DND-41 (cell line): ENCODE measurements around the gene ANK3.

Experiments
- ATAC-seq: fragments of 200-7000 bp; cut with Tn5 transposase; 3 replicates; pipeline ENCODE4 v1.9.1; 2021; ENCODE audit warnings: low read depth; ENCODE audit not compliant: insufficient read depth
- DNase-seq: peaks from one replicate; pipeline ENCODE4 v3.0.0-alpha.2; 2020
- H2AFZ ChIP-seq: 2 replicates; pipeline ENCODE4 v1.6.0; 2012; ENCODE audit warnings: low read depth, low read length
- H3K27ac ChIP-seq: 2 replicates; pipeline ENCODE4 v1.5.1; 2012; ENCODE audit warnings: low read length, inconsistent platforms
- H3K27me3 ChIP-seq: fragments of 200-600 bp; sonication (generic); 2 replicates; pipeline ENCODE4 v1.6.0; 2012; ENCODE audit warnings: low read length, mild to moderate bottlenecking, inconsistent platforms; ENCODE audit not compliant: insufficient read depth, poor library complexity
- H3K36me3 ChIP-seq: 2 replicates; pipeline ENCODE4 v1.5.1; 2012; ENCODE audit warnings: low read length, inconsistent platforms; ENCODE audit not compliant: insufficient read depth
- H3K4me1 ChIP-seq: 2 replicates; pipeline ENCODE4 v1.5.1; 2012; ENCODE audit warnings: mild to moderate bottlenecking, low read length; ENCODE audit not compliant: insufficient read depth
- H3K4me2 ChIP-seq: 2 replicates; pipeline ENCODE4 v1.6.0; 2012; ENCODE audit warnings: mild to moderate bottlenecking, moderate library complexity, low read length, inconsistent platforms; ENCODE audit not compliant: insufficient read depth
- H3K4me3 ChIP-seq, 2 experiments: fragments of 200-600 bp in 1 of 2; shearing (Covaris generic) in 1 of 2; 2 replicates each; pipeline ENCODE4 v1.5.1; 2012 to 2016; ENCODE audit warnings: inconsistent platforms in 2 of 2, low read length in 2 of 2, mild to moderate bottlenecking in 2 of 2, low read depth in 1 of 2, moderate library complexity in 1 of 2
- H3K79me2 ChIP-seq: 2 replicates; pipeline ENCODE4 v1.6.0; 2012; ENCODE audit warnings: low read length, inconsistent platforms; ENCODE audit not compliant: insufficient read depth
- H3K9ac ChIP-seq: 2 replicates; pipeline ENCODE4 v1.6.0; 2012; ENCODE audit warnings: low read depth, mild to moderate bottlenecking, inconsistent platforms, low read length, moderate library complexity
- H3K9me3 ChIP-seq: 2 replicates; pipeline ENCODE4 v1.5.1; 2012; ENCODE audit warnings: low read length, moderate library complexity, mild to moderate bottlenecking, inconsistent platforms; ENCODE audit not compliant: insufficient read depth, severe bottlenecking
- H4K20me1 ChIP-seq: 2 replicates; pipeline ENCODE4 v1.6.0; 2012; ENCODE audit warnings: low read length; ENCODE audit not compliant: insufficient read depth
- CTCF ChIP-seq: IDR thresholded peaks from 2 replicates; pipeline ENCODE4 v1.5.1; 2012; ENCODE audit warnings: borderline replicate concordance, low read length, moderate library complexity, mild to moderate bottlenecking; ENCODE audit not compliant: poor library complexity, severe bottlenecking; ENCODE audit errors: extremely low read depth
- EZH2 ChIP-seq: IDR thresholded peaks from 3 replicates; pipeline ENCODE4 v1.6.1; 2012; ENCODE audit warnings: borderline replicate concordance, low read depth, mild to moderate bottlenecking, moderate library complexity, low read length, inconsistent platforms; ENCODE audit not compliant: severe bottlenecking

Gene ANK3

GRCh38 chr10:60257767-60258428, 131.8 kb downstream of the ANK3 start:
- TF ChIP-seq CTCF (no peak), EZH2 (no peak)
- H3K9ac ChIP-seq, result no peak overlapping the region
- H3K9me3 ChIP-seq, result no peaks in the 10 kb centered on the region
- H3K36me3 ChIP-seq, result no peaks in the 10 kb centered on the region
- no peaks in the 10 kb centered on the region for H3K4me1 ChIP-seq
- no peak overlapping the region for H2AFZ ChIP-seq
- H3K79me2 ChIP-seq, result no peaks in the 10 kb centered on the region
- H3K27ac ChIP-seq, result no peak overlapping the region
- no peak overlapping the region for H3K4me2 ChIP-seq
- H3K27me3 ChIP-seq, result no peaks in the 10 kb centered on the region
- DNase-seq (no peak), ATAC-seq (no peak)
- no peak overlapping the region for H3K4me3 ChIP-seq
- no peaks in the 10 kb centered on the region for H4K20me1 ChIP-seq

GRCh38 chr10:60254776-60255175, 134.9 kb downstream of the ANK3 start:
- Histone ChIP-seq H2AFZ (no peak overlapping the region), H3K4me1 (no peaks in the 10 kb centered on the region), H3K27me3 (no peaks in the 10 kb centered on the region), H3K9ac (no peak overlapping the region), H4K20me1 (no peaks in the 10 kb centered on the region), H3K9me3 (no peaks in the 10 kb centered on the region), H3K79me2 (no peaks in the 10 kb centered on the region), H3K36me3 (no peaks in the 10 kb centered on the region), H3K27ac (no peak overlapping the region), H3K4me3 (no peak overlapping the region), H3K4me2 (no peak overlapping the region)
- DNase-seq (no peak), ATAC-seq (no peak)
- TF ChIP-seq EZH2, result no peak
- no peak for TF ChIP-seq CTCF

- ATAC-seq (no peak), DNase-seq (no peak)
- Histone ChIP-seq H2AFZ (no peak overlapping the region), H3K4me1 (no peaks in the 10 kb centered on the region), H3K27ac (no peak overlapping the region), H3K36me3 (no peaks in the 10 kb centered on the region), H3K27me3 (no peaks in the 10 kb centered on the region), H3K4me2 (no peak overlapping the region), H4K20me1 (no peaks in the 10 kb centered on the region), H3K4me3 (no peak overlapping the region), H3K9ac (no peak overlapping the region), H3K79me2 (no peaks in the 10 kb centered on the region), H3K9me3 (no peaks in the 10 kb centered on the region)
- no peak for TF ChIP-seq CTCF
These were observed 136.2 kb downstream of the ANK3 start for GRCh38 chr10:60253484-60253883.

GRCh38 chr10:60252688-60253087, 137.0 kb downstream of the ANK3 start:
- no peak overlapping the region for H3K4me3 ChIP-seq
- H3K4me2 ChIP-seq, result no peak overlapping the region
- no peak overlapping the region for H2AFZ ChIP-seq
- H3K9me3 ChIP-seq, result no peaks in the 10 kb centered on the region
- DNase-seq (no peak), ATAC-seq (no peak)
- no peaks in the 10 kb centered on the region for H3K79me2 ChIP-seq
- no peaks in the 10 kb centered on the region for H4K20me1 ChIP-seq
- TF ChIP-seq EZH2 (no peak), CTCF (no peak)
- no peak overlapping the region for H3K9ac ChIP-seq
- no peaks in the 10 kb centered on the region for H3K4me1 ChIP-seq
- no peak overlapping the region for H3K27ac ChIP-seq
- H3K27me3 ChIP-seq, result no peaks in the 10 kb centered on the region
- no peaks in the 10 kb centered on the region for H3K36me3 ChIP-seq
